Type B pancreatic cell (in vitro differentiated cells): ENCODE results near the gene VWC2. TPM values are rescaled to one million over a fixed set of nuclear protein-coding genes. Genes with fewer than 3 reads are reported as not detected.
A peak's percentile ranks its signal among the peaks of the same experiment; 100 is the strongest.

ENCODE experiments used
- DNase-seq: peaks from one replicate; pipeline ENCODE4 v3.0.0; 2021; ENCODE audit warnings: mixed read lengths; ENCODE audit not compliant: unreplicated experiment; ENCODE audit errors: extremely low spot score
- H3K27ac Mint-ChIP-seq: 2 replicates; pipeline ENCODE4 v1.8.0; 2021; ENCODE audit warnings: mild to moderate bottlenecking, mixed read lengths
- H3K27me3 Mint-ChIP-seq: 2 replicates; pipeline ENCODE4 v1.8.0; 2021; ENCODE audit warnings: mixed read lengths
- H3K36me3 Mint-ChIP-seq: 2 replicates; pipeline ENCODE4 v1.8.0; 2021; ENCODE audit warnings: mixed read lengths
- H3K4me1 Mint-ChIP-seq: one replicate; pipeline ENCODE4 v1.8.0; 2021; ENCODE audit warnings: mixed read lengths; ENCODE audit not compliant: unreplicated experiment
- H3K4me3 Mint-ChIP-seq: 2 replicates; pipeline ENCODE4 v1.8.0; 2021; ENCODE audit warnings: mild to moderate bottlenecking, mixed read lengths
- H3K9me3 Mint-ChIP-seq: 2 replicates; pipeline ENCODE4 v1.8.0; 2021; ENCODE audit warnings: mixed read lengths
- CTCF ChIP-seq: fragments of 200-600 bp; sonication (generic); conservative IDR thresholded peaks from 2 replicates; pipeline ENCODE4 v1.5.0; 2021; ENCODE audit warnings: antibody characterized with exemption, mild to moderate bottlenecking
- total RNA-seq: library from RNA; stranded (reverse); gene quantifications from 2 replicates; pipeline ENCODE4 v1.2.1, GENCODE V29; 2021; ENCODE audit warnings: low replicate concordance

The VWC2 gene
- total RNA-seq, 1 donor from 2014 or later: 0.60 TPM

- Mint-ChIP-seq H3K27me3 (peaks cover 3% of the 10 kb centered on the region), H3K4me1 (peaks cover 4% of the 10 kb centered on the region), H3K36me3 (no peaks in the 10 kb centered on the region), H3K4me3 (no peak overlapping the region), H3K27ac (peak overlapping the region; percentile 53), H3K9me3 (no peaks in the 10 kb centered on the region)
- no peak for DNase-seq
- peak; percentile 89 for TF ChIP-seq CTCF
Observed at GRCh38 chr7:49852619-49853462, 79.4 kb downstream of the VWC2 start.

- no peak for TF ChIP-seq CTCF
- Mint-ChIP-seq H3K9me3 (no peaks in the 10 kb centered on the region), H3K27ac (no peak overlapping the region), H3K4me1 (peaks cover 4% of the 10 kb centered on the region), H3K36me3 (no peaks in the 10 kb centered on the region), H3K27me3 (peaks cover 3% of the 10 kb centered on the region), H3K4me3 (no peak overlapping the region)
- no peak for DNase-seq
Observed at GRCh38 chr7:49855281-49855980, 82.0 kb downstream of the VWC2 start.

- no peaks in the 10 kb centered on the region for H3K27me3 Mint-ChIP-seq
- no peak overlapping the region for H3K4me3 Mint-ChIP-seq
- DNase-seq: no peak
- H3K9me3 Mint-ChIP-seq: no peaks in the 10 kb centered on the region
- no peaks in the 10 kb centered on the region for H3K36me3 Mint-ChIP-seq
- H3K27ac Mint-ChIP-seq: no peak overlapping the region
- no peak for TF ChIP-seq CTCF
- no peaks in the 10 kb centered on the region for H3K4me1 Mint-ChIP-seq
Observed at GRCh38 chr7:49860293-49860692, 86.9 kb downstream of the VWC2 start.

GRCh38 chr7:49866076-49866735, 92.8 kb downstream of the VWC2 start:
- no peak for DNase-seq
- Mint-ChIP-seq H3K4me1 (no peaks in the 10 kb centered on the region), H3K9me3 (no peaks in the 10 kb centered on the region), H3K27ac (no peak overlapping the region), H3K36me3 (no peaks in the 10 kb centered on the region), H3K4me3 (no peak overlapping the region), H3K27me3 (no peaks in the 10 kb centered on the region)
- no peak for TF ChIP-seq CTCF

- no peak for DNase-seq
- no peaks in the 10 kb centered on the region for H3K4me1 Mint-ChIP-seq
- no peaks in the 10 kb centered on the region for H3K9me3 Mint-ChIP-seq
- TF ChIP-seq CTCF: no peak
- H3K4me3 Mint-ChIP-seq: no peak overlapping the region
- H3K27me3 Mint-ChIP-seq: no peaks in the 10 kb centered on the region
- H3K36me3 Mint-ChIP-seq: no peaks in the 10 kb centered on the region
- no peak overlapping the region for H3K27ac Mint-ChIP-seq
Observed at GRCh38 chr7:49866910-49867309, 93.5 kb downstream of the VWC2 start.
